ENCODE results near the gene TJP2. TPM values are rescaled to one million over a fixed set of nuclear protein-coding genes. Genes with fewer than 3 reads are reported as not detected.

TJP2 gene
- total and polyA plus RNA-seq, 2 of the 4 experiments (the other 2 are of a cell fraction), result 38.3 to 49.3 TPM

GRCh38 chr9:69237702-69238295 lies 63.7 kb downstream of the TJP2 start:
- Histone ChIP-seq H4K20me1 (ENCODE audit: insufficient read depth, low read length) (no peaks in the 10 kb centered on the region), H2AFZ (replicated peaks; ENCODE audit: low read length, poor library complexity) (no peak overlapping the region), H3K36me3 (ENCODE audit: control insufficient read depth, insufficient read depth, low read length) (peaks cover 22% of the 10 kb centered on the region), H2AK5ac (ENCODE audit: low read depth, low read length) (no peak overlapping the region), H3K79me1 (ENCODE audit: low read depth in 1 of 2, low read length in 2 of 2) (no peaks in the 10 kb centered on the region; a peak in 1 of 4 replicates), H4K8ac (ENCODE audit: low read depth in 2 of 2, low read length in 2 of 2) (no peak overlapping the region), H3K4me2 (ENCODE audit: low read depth, low read length) (no peak overlapping the region), H3K27me3 (ENCODE audit: control insufficient read depth, insufficient read depth, low read length) (no peaks in the 10 kb centered on the region), H3K4me3 (ENCODE audit: insufficient read depth, low read depth, low read length) (no peak overlapping the region), H3K4ac (ENCODE audit: low read depth, low read length) (no peak overlapping the region), H3K9me1 (ENCODE audit: insufficient read depth, low read length) (peaks cover 2% of the 10 kb centered on the region), H3K56ac (ENCODE audit: extremely low read depth, insufficient read depth, low read length) (no peak overlapping the region), H4K5ac (ENCODE audit: low read depth, low read length) (no peak overlapping the region), H3K9ac (ENCODE audit: low read depth, low read length) (no peak overlapping the region), H3K14ac (replicated peaks; ENCODE audit: low read depth, low read length) (no peak overlapping the region), H2BK5ac (ENCODE audit: low read depth, low read length, poor library complexity, severe bottlenecking) (no peak overlapping the region), H2BK15ac (ENCODE audit: low read depth, low read length) (no peak overlapping the region), H3K9me3 (ENCODE audit: control insufficient read depth, insufficient read depth, low read length) (no peaks in the 10 kb centered on the region), H2BK20ac (ENCODE audit: low read depth, low read length) (no peak overlapping the region), H3K18ac (ENCODE audit: low read depth, low read length) (no peak overlapping the region), H2BK120ac (ENCODE audit: low read depth, low read length) (no peak overlapping the region), H4K91ac (ENCODE audit: insufficient read depth, low read depth, low read length) (no peak overlapping the region), H3K27ac (ENCODE audit: insufficient read depth, low read length) (no peak overlapping the region), H3K4me1 (ENCODE audit: control insufficient read depth, insufficient read depth, low read length) (no peaks in the 10 kb centered on the region), H3K23ac (ENCODE audit: low read depth, low read length) (no peak overlapping the region), H2AK9ac (replicated peaks; ENCODE audit: low read depth, low read length, poor library complexity) (no peak overlapping the region)
- ATAC-seq (ENCODE audit: low read depth) (no peak), DNase-seq (no peak)
- in situ Hi-C loops (cut with MboI; ENCODE audit: low sequenced_read_pairs) (no loop called here), dilution Hi-C loops (cut with HindIII; ENCODE audit: low sequenced_read_pairs, unreplicated experiment) (no loop called here), intact Hi-C loops (cut with micrococcal nuclease) (no loop called here)
- WGBS, 2 experiments (ENCODE audit: extremely low coverage in 2 of 2, insufficient read length in 1 of 2), result no CpG with 5 or more reads among the region's 4 CpGs
- TF ChIP-seq CHD1 (IDR thresholded peaks at IDR 0.05; ENCODE audit: low read depth, low read length) (no peak), MAZ (IDR thresholded peaks at IDR 0.05; ENCODE audit: borderline replicate concordance, low read depth, low read length) (no peak), RCOR1 (IDR thresholded peaks at IDR 0.05; ENCODE audit: insufficient replicate concordance, low read length) (no peak), FOS (IDR thresholded peaks at IDR 0.05; ENCODE audit: low read depth, low read length) (no peak), CTCF (conservative IDR thresholded peaks at IDR 0.05; ENCODE audit: low read depth, low read length) (no peak), SMC3 (IDR thresholded peaks at IDR 0.05; ENCODE audit: low read depth, low read length) (no peak), CEBPB (IDR thresholded peaks at IDR 0.05; ENCODE audit: low read depth, low read length) (no peak), BHLHE40 (IDR thresholded peaks at IDR 0.05; ENCODE audit: low read depth, low read length) (no peak), USF2 (IDR thresholded peaks at IDR 0.05; ENCODE audit: low read depth, low read length) (no peak), MXI1 (IDR thresholded peaks at IDR 0.05; ENCODE audit: borderline replicate concordance, low read depth, low read length) (no peak)
- BruUV-seq (replicated peaks), result no TSS peak
- ChIA-PET CTCF (interaction anchor here (2.1 kb wide), 1 partner anchor 14 kb away, joined by 10 read pairs; no protein-coding TSS in a partner anchor), POLR2A (ENCODE audit: unreplicated experiment) (interaction anchor here (0.7 kb wide), 1 partner anchor 178 kb away, joined by 3 read pairs; no protein-coding TSS in a partner anchor)
